Esophagus (tissue), 2 donors: Measurements from ENCODE around the gene TAF4B. TPM values are rescaled to one million over a fixed set of nuclear protein-coding genes. Genes with fewer than 3 reads are reported as not detected.

ENCODE experiments used
- H3K27ac ChIP-seq, 2 donors: one replicate each; pipeline ENCODE4 v1.5.1; 2013; ENCODE audit warnings: low read depth in 2 of 2, mild to moderate bottlenecking in 2 of 2, inconsistent platforms in 1 of 2, low read length in 1 of 2, moderate library complexity in 1 of 2
- H3K27me3 ChIP-seq, 2 donors: one replicate each; pipeline ENCODE4 v1.6.1; 2013; ENCODE audit warnings: low read length in 2 of 2, control low read depth in 1 of 2, mild to moderate bottlenecking in 1 of 2; ENCODE audit not compliant: insufficient read depth in 2 of 2, control insufficient read depth in 1 of 2
- H3K36me3 ChIP-seq, 2 donors: one replicate each; pipeline ENCODE4 v1.6.1; 2013; ENCODE audit warnings: low read length in 1 of 2; ENCODE audit not compliant: control insufficient read depth in 2 of 2, insufficient read depth in 2 of 2
- H3K4me1 ChIP-seq, 2 donors: one replicate each; pipeline ENCODE4 v1.6.1; 2013; ENCODE audit warnings: low read length in 1 of 2; ENCODE audit not compliant: control insufficient read depth in 2 of 2, insufficient read depth in 2 of 2
- H3K4me3 ChIP-seq, 2 donors: one replicate each; pipeline ENCODE4 v1.5.1; 2013; ENCODE audit warnings: low read length in 2 of 2, mild to moderate bottlenecking in 2 of 2, low read depth in 1 of 2, moderate library complexity in 1 of 2
- H3K9me3 ChIP-seq, 2 donors: one replicate each; pipeline ENCODE4 v1.6.1; 2013; ENCODE audit warnings: mild to moderate bottlenecking in 2 of 2, low read depth in 1 of 2, low read length in 1 of 2, moderate library complexity in 1 of 2; ENCODE audit not compliant: control insufficient read depth in 2 of 2, insufficient read depth in 1 of 2
- WGBS, 2 donors: extraction: QIAGEN DNeasy Blood & Tissue Kit; methylation state at CpG; one replicate each; pipeline ENCODE4 v1.1.7; 2013; 5-methylcytosine and 5-hydroxymethylcytosine counted together
- polyA plus RNA-seq, 2 donors: library from polyadenylated mRNA; stranded (reverse); fragments of 200-250 nt; gene quantifications; one replicate each; pipeline ENCODE4 v1.2.3, GENCODE V29; 2013
- donor health status: healthy with polysubstance abuse.
- donor health status: Bipolar disorder and iron deficiency.

The TAF4B gene
- polyA plus RNA-seq, 2 donors: 1.8 to 2.0 TPM

DNA sequence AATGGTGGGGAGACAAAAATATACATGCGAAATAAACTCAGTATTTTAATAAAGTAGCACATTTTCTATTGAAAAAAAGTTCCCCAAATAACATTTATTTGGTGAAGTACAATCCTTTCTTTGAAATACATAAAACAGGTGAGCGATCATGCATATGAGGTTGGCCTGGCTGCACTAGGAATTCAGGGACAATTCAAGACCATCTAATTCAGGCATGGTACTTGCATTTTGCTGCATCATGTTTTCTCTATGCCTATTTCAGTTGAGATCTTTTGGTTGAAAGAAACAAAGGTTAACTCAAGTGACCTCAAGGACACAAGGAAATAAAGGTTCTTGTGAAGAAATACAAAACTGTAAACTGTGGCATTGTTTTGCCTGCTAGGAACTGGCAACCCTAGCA is 19.8 kb upstream of the TAF4B start:
- no peaks in the 10 kb centered on the region for H3K27me3 ChIP-seq
- no peak overlapping the region for H3K27ac ChIP-seq
- WGBS, 2 donors: 93 to 94% methylated on average over 2 of the region's 2 CpGs
- H3K9me3 ChIP-seq: no peaks in the 10 kb centered on the region
- H3K36me3 ChIP-seq: no peaks in the 10 kb centered on the region
- H3K4me1 ChIP-seq: no peaks in the 10 kb centered on the region
- no peak overlapping the region for H3K4me3 ChIP-seq

DNA sequence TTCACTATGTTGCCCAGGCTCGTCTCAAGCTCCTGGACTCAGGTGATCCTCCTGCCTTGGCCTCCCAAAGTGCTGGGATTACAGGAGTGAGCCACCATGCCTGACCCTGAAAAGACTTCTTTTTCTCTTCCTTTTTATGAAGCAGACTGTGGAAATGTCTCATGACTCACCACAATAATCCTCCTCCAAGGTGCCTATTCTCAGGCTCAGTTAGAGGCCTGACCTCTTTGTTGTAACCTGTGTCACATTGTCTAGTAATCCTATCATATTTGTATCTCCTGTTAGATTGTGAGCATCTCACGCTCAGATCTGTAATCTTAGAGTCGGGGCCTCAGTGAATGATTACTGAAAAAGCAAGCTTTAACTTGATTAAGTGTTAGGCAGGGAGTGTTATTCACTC is 18.3 kb upstream of the TAF4B start:
- H3K4me3 ChIP-seq: no peak overlapping the region
- no peaks in the 10 kb centered on the region for H3K9me3 ChIP-seq
- no peaks in the 10 kb centered on the region for H3K36me3 ChIP-seq
- WGBS, 2 donors: 55 to 71% methylated on average over 3 of the region's 3 CpGs
- H3K4me1 ChIP-seq: no peaks in the 10 kb centered on the region
- no peak overlapping the region for H3K27ac ChIP-seq
- H3K27me3 ChIP-seq: no peaks in the 10 kb centered on the region

DNA sequence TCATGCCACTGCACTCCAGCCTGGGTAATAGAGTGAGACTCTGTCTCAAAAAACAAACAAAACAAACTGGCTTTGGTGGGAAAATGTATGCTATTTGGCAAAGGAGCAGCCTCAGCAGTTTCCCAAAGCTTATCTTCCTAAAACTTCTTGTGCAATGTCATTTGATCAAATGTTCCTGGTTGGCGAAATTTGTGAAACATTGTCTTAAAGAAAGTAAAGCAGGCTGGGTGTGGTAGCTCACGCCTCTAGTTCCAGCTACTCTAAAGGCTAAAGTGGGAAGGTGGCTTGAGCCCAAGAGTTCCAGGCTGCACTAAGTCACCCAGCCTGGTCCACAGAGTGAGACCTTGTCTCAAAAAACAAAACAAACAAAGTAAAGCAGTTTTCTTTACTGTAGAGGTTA is 17.3 kb upstream of the TAF4B start:
- no peaks in the 10 kb centered on the region for H3K4me1 ChIP-seq
- no peaks in the 10 kb centered on the region for H3K9me3 ChIP-seq
- whole genome bisulfite sequencing, 2 donors: 52 to 53% methylated on average over 2 of the region's 2 CpGs
- H3K27me3 ChIP-seq: no peaks in the 10 kb centered on the region
- no peak overlapping the region for H3K4me3 ChIP-seq
- H3K36me3 ChIP-seq: no peaks in the 10 kb centered on the region
- H3K27ac ChIP-seq: no peak overlapping the region

DNA sequence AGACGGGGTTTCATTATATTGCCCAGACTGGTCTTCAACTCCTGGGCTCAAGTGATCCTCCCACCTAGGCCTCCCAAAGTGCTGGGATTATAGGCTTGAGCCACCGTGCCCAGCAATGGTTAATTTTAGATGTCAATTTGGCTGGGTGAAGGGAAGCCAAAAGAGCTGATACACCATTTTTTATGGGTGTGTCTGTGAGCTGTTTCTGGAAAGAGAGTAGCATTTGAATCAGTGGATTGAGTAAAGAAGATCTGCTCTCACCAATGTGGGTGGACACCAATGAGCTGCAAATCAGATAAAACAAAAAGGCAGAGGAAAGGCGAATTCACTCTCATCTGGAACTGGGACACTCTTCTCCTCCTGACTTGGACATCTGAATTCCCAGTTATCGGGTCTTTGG is 16.1 kb upstream of the TAF4B start:
- no peaks in the 10 kb centered on the region for H3K9me3 ChIP-seq
- H3K4me1 ChIP-seq: no peaks in the 10 kb centered on the region
- no peak overlapping the region for H3K27ac ChIP-seq
- H3K27me3 ChIP-seq: no peaks in the 10 kb centered on the region
- H3K4me3 ChIP-seq: no peak overlapping the region
- WGBS, 2 donors: 86 to 92% methylated on average over 4 of the region's 4 CpGs
- H3K36me3 ChIP-seq: no peaks in the 10 kb centered on the region

DNA sequence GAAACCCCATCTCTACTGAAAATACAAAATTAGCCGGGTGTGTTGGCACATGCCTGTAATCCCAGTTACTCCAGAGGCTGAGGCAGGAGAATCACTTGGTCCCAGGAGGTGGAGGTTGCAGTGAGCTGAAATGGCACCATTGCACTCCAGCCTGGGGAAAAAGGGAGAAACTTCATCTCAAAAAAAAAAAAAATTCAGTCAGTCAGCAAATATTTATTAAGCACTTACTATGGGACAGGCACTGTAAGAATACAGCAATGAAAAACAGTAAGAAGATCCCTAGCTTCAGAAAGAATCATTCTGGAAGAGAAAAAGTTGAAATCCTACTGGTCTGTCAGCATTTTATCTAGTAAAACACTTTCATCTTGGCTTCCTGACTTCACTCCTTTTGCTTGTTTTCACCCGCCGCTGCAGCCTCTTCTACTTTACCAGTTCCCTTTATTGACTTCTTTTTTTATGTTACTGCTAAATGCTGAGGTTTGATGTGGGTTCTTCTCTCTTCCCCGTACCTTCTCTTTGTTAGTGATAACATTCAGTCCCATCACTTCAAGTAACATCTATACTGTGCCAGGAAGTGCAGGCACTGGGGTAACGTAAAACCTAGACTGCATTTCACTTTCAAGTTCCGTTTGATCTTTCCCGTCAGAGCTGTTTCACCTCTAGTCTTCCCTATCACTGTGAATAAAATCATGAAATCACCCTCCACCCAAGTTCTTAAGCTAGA is 10.8 kb upstream of the TAF4B start:
- H3K4me1 ChIP-seq: no peaks in the 10 kb centered on the region
- no peaks in the 10 kb centered on the region for H3K27me3 ChIP-seq
- 60 to 65% methylated on average over 7 of the region's 7 CpGs for WGBS, 2 donors
- H3K9me3 ChIP-seq: no peaks in the 10 kb centered on the region
- no peak overlapping the region for H3K4me3 ChIP-seq
- no peaks in the 10 kb centered on the region for H3K36me3 ChIP-seq
- no peak overlapping the region for H3K27ac ChIP-seq

DNA sequence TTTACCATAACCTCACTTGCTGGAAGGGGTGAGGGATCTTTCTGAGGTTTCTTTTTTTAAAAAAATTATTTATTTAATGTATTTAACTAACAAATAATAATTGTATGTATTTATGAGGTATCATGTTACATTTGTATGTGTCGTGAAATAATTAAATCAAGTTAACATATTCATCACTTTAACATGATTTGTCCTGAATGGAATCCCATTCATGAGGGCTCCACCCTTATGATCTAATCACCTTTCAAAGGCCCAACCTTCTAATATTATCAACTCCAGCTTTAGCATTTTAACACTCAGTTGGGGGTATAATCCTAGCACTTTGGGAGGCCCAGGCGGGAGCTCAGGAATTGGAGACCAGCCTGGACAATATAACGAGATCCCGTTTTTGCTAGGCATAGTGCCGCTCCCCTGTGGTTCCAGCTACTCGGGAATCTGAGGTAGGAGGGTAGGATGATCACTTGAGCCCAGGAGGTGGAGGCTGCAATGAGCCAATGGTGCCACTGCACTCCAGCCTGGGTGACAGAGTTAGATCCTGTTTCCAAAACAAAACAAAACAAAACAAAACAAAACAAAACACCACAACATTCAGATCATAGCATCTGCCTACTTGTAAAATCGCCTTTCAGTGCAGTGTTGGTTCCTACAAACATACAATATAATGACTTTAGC is 1.1 kb upstream of the TAF4B start:
- H3K4me3 ChIP-seq: no peak overlapping the region

DNA sequence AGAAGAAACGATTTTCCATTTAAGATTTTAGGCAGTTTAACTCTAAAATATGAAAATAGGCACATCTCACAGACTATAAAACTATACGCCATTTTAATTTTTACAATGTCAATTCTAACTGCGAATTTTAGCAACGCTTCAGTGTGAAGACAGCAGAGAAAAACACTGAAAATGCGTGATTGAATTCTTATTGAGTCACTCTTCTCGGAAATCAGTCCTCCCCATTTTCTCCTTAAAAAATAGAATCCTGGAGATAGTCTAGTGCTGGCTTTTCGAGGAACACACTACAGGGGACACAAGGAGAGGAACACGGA is 373 bp upstream of the TAF4B start:
- H3K27ac ChIP-seq: no peak overlapping the region
- 7 to 10% methylated on average over 8 of the region's 8 CpGs for WGBS, 2 donors

More for the DNA sequence above, 1.1 kb upstream of the TAF4B start:
- H3K4me1 ChIP-seq: no peaks in the 10 kb centered on the region
- H3K27ac ChIP-seq: no peak overlapping the region
- WGBS, 2 donors: 80 to 83% methylated on average over 7 of the region's 7 CpGs
- H3K27me3 ChIP-seq: no peaks in the 10 kb centered on the region
- H3K9me3 ChIP-seq: no peaks in the 10 kb centered on the region
- no peaks in the 10 kb centered on the region for H3K36me3 ChIP-seq

DNA sequence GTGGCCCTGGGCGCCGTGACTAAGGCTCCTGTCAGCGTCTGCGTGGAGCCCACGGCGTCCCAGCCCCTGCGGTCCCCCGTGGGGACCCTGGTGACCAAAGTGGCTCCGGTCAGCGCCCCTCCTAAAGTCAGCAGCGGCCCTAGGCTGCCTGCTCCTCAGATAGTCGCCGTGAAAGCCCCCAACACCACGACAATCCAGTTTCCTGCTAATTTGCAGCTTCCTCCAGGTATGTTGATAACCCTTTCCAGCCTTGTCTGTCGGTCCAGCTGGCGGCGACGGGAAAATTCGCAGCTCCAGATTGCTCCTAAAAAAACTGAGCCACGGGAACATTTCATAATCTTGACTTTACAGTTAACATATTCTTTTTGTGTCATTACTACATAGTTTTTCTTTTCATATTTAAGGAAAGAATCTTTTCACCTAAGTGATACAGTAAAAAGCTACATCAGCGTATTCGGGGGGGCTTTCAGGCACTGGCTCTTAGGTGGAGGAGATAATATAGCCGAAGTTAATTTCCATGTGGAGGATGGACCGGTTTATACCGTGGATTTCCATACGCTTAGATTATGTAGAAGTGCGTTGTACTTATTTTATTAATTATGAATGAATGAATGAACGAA is 916 bp downstream of the TAF4B start:
- WGBS, 2 donors: 12 to 14% methylated on average over 25 to 28 of the region's 28 CpGs
- peaks cover 0 to 1% of the 10 kb centered on the region in 2 donors for H3K4me1 ChIP-seq
- no peaks in the 10 kb centered on the region for H3K9me3 ChIP-seq
- peak overlapping the region; percentile 80 to 97 for H3K4me3 ChIP-seq
- no peaks in the 10 kb centered on the region for H3K36me3 ChIP-seq
- peak overlapping the region; percentile 64 to 77 for H3K27ac ChIP-seq
- H3K27me3 ChIP-seq: no peaks in the 10 kb centered on the region

More for the DNA sequence above, 373 bp upstream of the TAF4B start:
- H3K4me3 ChIP-seq: peak overlapping the region; percentile 80 to 97
- no peaks in the 10 kb centered on the region for H3K4me1 ChIP-seq
- H3K9me3 ChIP-seq: no peaks in the 10 kb centered on the region
- no peaks in the 10 kb centered on the region for H3K27me3 ChIP-seq
- H3K36me3 ChIP-seq: no peaks in the 10 kb centered on the region

DNA sequence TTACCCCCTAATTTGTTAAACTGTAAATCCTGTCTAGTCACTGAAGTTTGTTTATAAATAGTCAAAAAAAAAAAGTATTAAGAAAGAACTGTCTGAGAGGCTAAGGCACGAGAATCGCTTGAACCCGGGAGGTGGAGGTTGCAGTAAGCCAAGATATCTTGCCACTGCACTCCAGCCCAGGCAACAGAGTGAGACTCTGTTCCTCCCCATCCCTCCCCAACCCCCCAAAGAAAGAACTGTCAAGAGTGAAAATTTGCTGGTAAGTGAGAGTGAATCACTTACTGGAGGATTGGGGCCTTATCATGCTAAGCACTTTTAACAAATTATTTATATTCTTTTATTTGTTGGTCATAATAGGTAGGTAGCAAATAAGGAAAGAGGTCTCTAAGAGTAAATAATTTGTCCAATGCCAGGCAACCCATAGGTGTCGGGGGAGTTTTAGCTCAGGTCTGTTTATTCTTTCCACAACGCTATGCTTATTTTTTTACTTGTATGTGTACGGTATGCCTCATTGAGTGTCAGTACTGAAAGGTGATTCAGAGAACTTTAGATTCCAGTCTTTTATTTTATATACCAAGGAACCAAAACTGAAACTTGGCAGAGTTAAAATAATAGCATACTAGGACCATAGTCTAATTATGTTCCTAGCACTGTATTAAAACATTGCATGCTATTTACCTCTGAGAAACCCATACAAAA is 2.5 kb downstream of the TAF4B start:
- no peaks in the 10 kb centered on the region for H3K9me3 ChIP-seq
- H3K27ac ChIP-seq: peak overlapping the region in 1 of 2 donors; percentile 18
- no peak overlapping the region for H3K4me3 ChIP-seq
- no peaks in the 10 kb centered on the region for H3K27me3 ChIP-seq
- peaks cover 0 to 7% of the 10 kb centered on the region in 2 donors for H3K4me1 ChIP-seq
- 53 to 62% methylated on average over 6 of the region's 6 CpGs for WGBS, 2 donors
- no peaks in the 10 kb centered on the region for H3K36me3 ChIP-seq
